Parathyroid adenoma (tissue), 2 donors: Measurements from ENCODE around the gene ZBP1.

Source experiments
- H2AFZ ChIP-seq: fragments of 300-600 bp; sonication (generic); one replicate; pipeline ENCODE4 v1.7.0; 2017; ENCODE audit warnings: antibody characterized with exemption, mild to moderate bottlenecking
- H3K27ac ChIP-seq: fragments of 300-600 bp; sonication (generic); one replicate; pipeline ENCODE4 v1.7.0; 2017
- H3K27me3 ChIP-seq: fragments of 300-600 bp; sonication (generic); one replicate; pipeline ENCODE4 v1.7.0; 2017; ENCODE audit warnings: low read length; ENCODE audit not compliant: control insufficient read depth, insufficient read depth
- H3K36me3 ChIP-seq: fragments of 300-600 bp; sonication (generic); one replicate; pipeline ENCODE4 v1.7.0; 2017; ENCODE audit warnings: low read length; ENCODE audit not compliant: control insufficient read depth, insufficient read depth
- H3K4me1 ChIP-seq: fragments of 300-600 bp; sonication (generic); one replicate; pipeline ENCODE4 v1.7.0; 2017; ENCODE audit warnings: control low read depth
- H3K4me2 ChIP-seq: fragments of 300-600 bp; sonication (generic); one replicate; pipeline ENCODE4 v1.7.0; 2017; ENCODE audit warnings: low read length
- H3K4me3 ChIP-seq: fragments of 300-600 bp; sonication (generic); one replicate; pipeline ENCODE4 v1.7.0; 2017; ENCODE audit warnings: low read depth, low read length
- H3K79me2 ChIP-seq: fragments of 300-600 bp; sonication (generic); one replicate; pipeline ENCODE4 v1.7.0; 2017; ENCODE audit warnings: control low read depth
- H3K9ac ChIP-seq: fragments of 300-600 bp; sonication (generic); one replicate; pipeline ENCODE4 v1.7.0; 2017; ENCODE audit warnings: mild to moderate bottlenecking
- H3K9me3 ChIP-seq: fragments of 300-600 bp; sonication (generic); one replicate; pipeline ENCODE4 v1.7.0; 2017; ENCODE audit warnings: low read length; ENCODE audit not compliant: control insufficient read depth
- CTCF ChIP-seq: fragments of 300-600 bp; sonication (generic); IDR thresholded peaks from one replicate; pipeline ENCODE4 v1.7.0; 2017; ENCODE audit warnings: antibody characterized with exemption, mild to moderate bottlenecking
- donor health status: primary hyperparathyroidism.

The ZBP1 gene

DNA sequence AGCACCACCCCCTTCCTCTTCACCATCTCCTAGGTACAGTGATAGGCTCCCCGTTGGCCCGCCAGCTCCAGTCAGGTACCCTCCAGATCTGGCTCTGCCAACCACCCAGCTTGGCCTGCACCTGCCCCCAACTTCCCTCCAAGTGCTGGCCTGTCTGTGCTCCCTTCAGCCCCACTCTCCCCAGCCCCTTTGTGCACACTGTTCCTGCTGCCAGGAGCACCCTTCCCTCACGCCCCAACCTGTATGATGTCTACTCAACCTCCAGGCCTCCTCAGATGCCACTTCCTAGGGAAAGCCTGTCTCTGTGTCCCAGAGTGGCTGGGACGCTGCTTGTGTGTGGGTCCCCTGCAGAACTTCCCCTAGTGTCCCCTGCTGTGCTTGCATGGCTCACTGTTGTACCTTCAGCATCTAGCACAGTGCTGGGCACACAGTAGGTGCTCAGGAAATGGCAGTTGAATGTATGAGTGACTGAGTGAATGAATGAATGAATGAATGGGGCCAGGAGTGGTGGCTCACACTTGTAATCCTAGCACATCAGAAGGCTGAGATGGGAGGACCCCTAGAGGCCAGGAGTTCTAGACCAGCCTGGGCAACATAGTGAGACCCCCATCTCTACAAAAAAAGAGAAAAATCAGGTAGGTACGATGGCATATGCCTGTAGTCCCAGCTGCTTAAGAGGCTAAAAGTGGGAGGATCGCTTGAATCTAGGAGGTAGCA is 3.0 kb downstream of the ZBP1 start:
- TF ChIP-seq CTCF = no peak
- no peak overlapping the region for H2AFZ ChIP-seq
- no peaks in the 10 kb centered on the region for H3K27me3 ChIP-seq
- no peaks in the 10 kb centered on the region for H3K36me3 ChIP-seq
- no peak overlapping the region for H3K4me3 ChIP-seq
- no peaks in the 10 kb centered on the region for H3K4me1 ChIP-seq
- no peak overlapping the region for H3K9ac ChIP-seq
- H3K27ac ChIP-seq = no peak overlapping the region
- H3K79me2 ChIP-seq = no peaks in the 10 kb centered on the region
- H3K9me3 ChIP-seq = no peaks in the 10 kb centered on the region
- H3K4me2 ChIP-seq = no peak overlapping the region

GRCh38 chr20:57616143-57616951 is 3.9 kb downstream of the ZBP1 start:
- Histone ChIP-seq H3K36me3 (no peaks in the 10 kb centered on the region), H3K9me3 (no peaks in the 10 kb centered on the region), H3K27ac (no peak overlapping the region), H3K4me1 (no peaks in the 10 kb centered on the region), H3K27me3 (no peaks in the 10 kb centered on the region), H3K79me2 (no peaks in the 10 kb centered on the region), H3K9ac (no peak overlapping the region), H3K4me2 (no peak overlapping the region), H2AFZ (no peak overlapping the region), H3K4me3 (no peak overlapping the region)
- no peak for TF ChIP-seq CTCF

DNA sequence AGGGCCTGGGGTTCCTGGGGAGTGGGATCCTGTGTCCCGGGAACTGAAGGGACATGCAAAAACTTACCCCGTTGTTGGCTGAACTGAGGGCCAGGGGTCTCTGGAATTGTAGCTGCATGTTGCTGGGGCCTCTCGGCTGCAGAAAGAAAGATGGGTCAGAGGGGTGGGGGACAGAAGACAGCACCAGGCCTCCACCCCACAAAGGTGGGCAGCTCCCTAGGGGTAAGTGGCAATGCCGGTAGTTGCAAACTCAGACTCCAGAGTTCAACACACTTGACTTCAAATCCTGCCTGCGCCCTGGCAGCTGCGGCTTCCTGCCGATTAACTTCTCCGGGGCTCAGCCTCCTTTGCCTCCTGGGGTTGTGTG is 4.8 kb downstream of the ZBP1 start:
- no peak for TF ChIP-seq CTCF
- Histone ChIP-seq H2AFZ (no peak overlapping the region), H3K4me2 (no peak overlapping the region), H3K27me3 (no peaks in the 10 kb centered on the region), H3K27ac (no peak overlapping the region), H3K9me3 (no peaks in the 10 kb centered on the region), H3K4me3 (no peak overlapping the region), H3K4me1 (no peaks in the 10 kb centered on the region), H3K36me3 (no peaks in the 10 kb centered on the region), H3K9ac (no peak overlapping the region), H3K79me2 (no peaks in the 10 kb centered on the region)

- Histone ChIP-seq H3K79me2 (no peaks in the 10 kb centered on the region), H3K9me3 (no peaks in the 10 kb centered on the region), H3K27ac (no peak overlapping the region), H2AFZ (no peak overlapping the region), H3K27me3 (no peaks in the 10 kb centered on the region), H3K4me2 (no peak overlapping the region), H3K4me3 (no peak overlapping the region), H3K4me1 (no peaks in the 10 kb centered on the region), H3K36me3 (no peaks in the 10 kb centered on the region), H3K9ac (no peak overlapping the region)
- no peak for TF ChIP-seq CTCF
Observed at GRCh38 chr20:57614490-57615444, 5.5 kb downstream of the ZBP1 start.
